ENCODE results near the gene TBC1D22B. TPM values are rescaled to one million over a fixed set of nuclear protein-coding genes. Genes with fewer than 3 reads are reported as not detected.
"Not testable (repeated sequence)": the region's sequence is repeated elsewhere in the genome, so short reads cannot be mapped to it uniquely, and the experiment has no call there.

TBC1D22B gene
- total and polyA plus RNA-seq, 2 donors (not counting 3 experiments of a cell fraction or from before 2014, with no cell fraction given), result 13.1 to 13.6 TPM

DNA sequence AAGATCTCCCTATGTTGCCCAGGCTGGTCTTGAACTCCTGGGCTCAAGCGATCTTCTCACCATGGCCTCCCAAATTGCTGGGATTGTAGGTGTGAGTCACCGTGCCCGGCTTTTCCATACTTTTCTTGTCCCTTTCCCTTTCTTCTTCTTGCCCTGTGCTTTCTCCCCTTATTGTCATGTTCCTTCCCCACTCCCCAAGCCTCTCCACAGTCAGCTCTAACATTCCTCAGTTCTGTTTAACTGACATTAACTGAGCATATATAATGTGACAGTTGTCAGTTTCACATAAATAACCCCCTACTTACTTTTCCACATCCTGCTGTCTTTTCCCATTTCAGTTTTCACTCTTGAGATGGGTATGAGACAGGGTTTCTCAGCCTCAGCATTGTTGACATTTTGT lies 86.7 kb downstream of the TBC1D22B start:
- Histone ChIP-seq H3K4me2 (ENCODE audit: insufficient read depth, low read length) (no peak overlapping the region), H3K27ac (ENCODE audit: insufficient read depth, low read depth, low read length) (no peak overlapping the region), H2AFZ (ENCODE audit: low read depth, low read length) (no peak overlapping the region), H3K9me3 (replicated peaks; ENCODE audit: control insufficient read depth, insufficient read depth, low read length) (no peaks in the 10 kb centered on the region), H3K4me1 (ENCODE audit: control insufficient read depth, extremely low read depth, insufficient read depth, low read length) (no peaks in the 10 kb centered on the region), H4K20me1 (replicated peaks; ENCODE audit: control insufficient read depth, extremely low read depth, insufficient read depth, low read length) (no peaks in the 10 kb centered on the region), H3K4me3 (replicated peaks in 1 of 3; ENCODE audit: insufficient read depth in 1 of 3, low read depth in 1 of 3, low read length in 3 of 3) (no peak overlapping the region), H3K36me3 (ENCODE audit: control insufficient read depth in 2 of 2, extremely low read depth in 1 of 2, insufficient read depth in 2 of 2, low read length in 2 of 2) (no peaks in the 10 kb centered on the region), H3K9me1 (replicated peaks; ENCODE audit: control insufficient read depth, extremely low read depth, insufficient read depth, low read length) (no peaks in the 10 kb centered on the region), H3K27me3 (ENCODE audit: control insufficient read depth in 2 of 2, insufficient read depth in 2 of 2, low read length in 2 of 2) (peaks cover 2 to 17% of the 10 kb centered on the region in 2 experiments), H3K9ac (replicated peaks; ENCODE audit: extremely low read depth, insufficient read depth, low read length) (no peak overlapping the region), H3K79me2 (ENCODE audit: control insufficient read depth, insufficient read depth, low read length) (no peaks in the 10 kb centered on the region)
- dilution Hi-C loops (cut with MboI; ENCODE audit: extremely low pct_ligation_motif_present, low sequenced_read_pairs), result no loop called here
- no TSS peak for BruUV-seq (replicated peaks)
- CTCF ChIA-PET, result interaction anchor here (2.6 kb wide), 1 partner anchor 19 kb away, joined by 10 read pairs; no protein-coding TSS in a partner anchor
- FAIRE-seq (no peak), DNase-seq (ENCODE audit: low read depth, low spot score) (no peak)
- TF ChIP-seq, protein P1, sequence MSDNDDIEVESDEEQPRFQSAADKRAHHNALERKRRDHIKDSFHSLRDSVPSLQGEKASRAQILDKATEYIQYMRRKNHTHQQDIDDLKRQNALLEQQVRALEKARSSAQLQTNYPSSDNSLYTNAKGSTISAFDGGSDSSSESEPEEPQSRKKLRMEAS (IDR thresholded peaks at IDR 0.05; ENCODE audit: insufficient read depth, insufficient read length), result no peak
- TF ChIP-seq EZH2 (IDR thresholded peaks at IDR 0.05; ENCODE audit: borderline replicate concordance, low read depth, low read length, severe bottlenecking), result no peak
- TF ChIP-seq FOS (IDR thresholded peaks at IDR 0.05; ENCODE audit: borderline replicate concordance, insufficient read depth, low read length), result no peak
- TF ChIP-seq, protein P2, sequence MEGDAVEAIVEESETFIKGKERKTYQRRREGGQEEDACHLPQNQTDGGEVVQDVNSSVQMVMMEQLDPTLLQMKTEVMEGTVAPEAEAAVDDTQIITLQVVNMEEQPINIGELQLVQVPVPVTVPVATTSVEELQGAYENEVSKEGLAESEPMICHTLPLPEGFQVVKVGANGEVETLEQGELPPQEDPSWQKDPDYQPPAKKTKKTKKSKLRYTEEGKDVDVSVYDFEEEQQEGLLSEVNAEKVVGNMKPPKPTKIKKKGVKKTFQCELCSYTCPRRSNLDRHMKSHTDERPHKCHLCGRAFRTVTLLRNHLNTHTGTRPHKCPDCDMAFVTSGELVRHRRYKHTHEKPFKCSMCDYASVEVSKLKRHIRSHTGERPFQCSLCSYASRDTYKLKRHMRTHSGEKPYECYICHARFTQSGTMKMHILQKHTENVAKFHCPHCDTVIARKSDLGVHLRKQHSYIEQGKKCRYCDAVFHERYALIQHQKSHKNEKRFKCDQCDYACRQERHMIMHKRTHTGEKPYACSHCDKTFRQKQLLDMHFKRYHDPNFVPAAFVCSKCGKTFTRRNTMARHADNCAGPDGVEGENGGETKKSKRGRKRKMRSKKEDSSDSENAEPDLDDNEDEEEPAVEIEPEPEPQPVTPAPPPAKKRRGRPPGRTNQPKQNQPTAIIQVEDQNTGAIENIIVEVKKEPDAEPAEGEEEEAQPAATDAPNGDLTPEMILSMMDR (IDR thresholded peaks at IDR 0.05; ENCODE audit: extremely low read depth in 1 of 2, insufficient read depth in 1 of 2, low read depth in 1 of 2, low read length in 2 of 2), result no peak
- no peak for TF ChIP-seq POLR2AphosphoS5 (IDR thresholded peaks at IDR 0.05; ENCODE audit: insufficient read depth, low read depth, low read length)
- TF ChIP-seq GATA2 (IDR thresholded peaks at IDR 0.05; ENCODE audit: insufficient read depth, insufficient read length, low read depth, low read length), result no peak
- intact Hi-C loops (cut with micrococcal nuclease), result no loop called here
- POLR2A ChIA-PET, result no interaction called here

DNA sequence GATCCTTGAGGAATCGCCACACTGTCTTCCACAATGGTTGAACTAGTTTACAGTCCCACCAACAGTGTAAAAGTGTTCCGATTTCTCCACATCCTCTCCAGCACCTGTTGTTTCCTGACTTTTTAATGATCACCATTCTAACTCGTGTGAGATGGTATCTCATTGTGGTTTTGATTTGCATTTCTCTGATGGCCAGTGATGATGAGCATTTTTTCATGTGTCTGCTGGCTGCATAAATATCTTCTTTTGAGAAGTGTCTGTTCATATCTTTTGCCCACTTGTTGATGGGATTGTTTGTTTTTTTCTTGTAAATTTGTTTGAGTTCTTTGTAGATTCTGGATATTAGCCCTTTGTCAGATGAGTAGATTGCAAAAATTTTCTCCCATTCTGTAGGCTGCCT lies 88.2 kb downstream of the TBC1D22B start:
- H3K36me3 ChIP-seq (ENCODE audit: control insufficient read depth in 2 of 2, extremely low read depth in 1 of 2, insufficient read depth in 2 of 2, low read length in 2 of 2); dilution Hi-C loops (cut with MboI; ENCODE audit: extremely low pct_ligation_motif_present, low sequenced_read_pairs); H3K4me2 ChIP-seq (ENCODE audit: insufficient read depth, low read length); FAIRE-seq; H4K20me1 ChIP-seq (replicated peaks; ENCODE audit: control insufficient read depth, extremely low read depth, insufficient read depth, low read length); H3K9ac ChIP-seq (replicated peaks; ENCODE audit: extremely low read depth, insufficient read depth, low read length); H3K79me2 ChIP-seq (ENCODE audit: control insufficient read depth, insufficient read depth, low read length); POLR2A ChIA-PET; H3K27ac ChIP-seq (ENCODE audit: insufficient read depth, low read depth, low read length); H2AFZ ChIP-seq (ENCODE audit: low read depth, low read length); DNase-seq (ENCODE audit: low read depth, low spot score); H3K4me3 ChIP-seq (replicated peaks in 1 of 3; ENCODE audit: insufficient read depth in 1 of 3, low read depth in 1 of 3, low read length in 3 of 3); intact Hi-C loops (cut with micrococcal nuclease); H3K4me1 ChIP-seq (ENCODE audit: control insufficient read depth, extremely low read depth, insufficient read depth, low read length); H3K9me1 ChIP-seq (replicated peaks; ENCODE audit: control insufficient read depth, extremely low read depth, insufficient read depth, low read length); CTCF ChIA-PET; BruUV-seq (replicated peaks); H3K9me3 ChIP-seq (replicated peaks; ENCODE audit: control insufficient read depth, insufficient read depth, low read length): not testable (repeated sequence)
- peaks cover 2 to 17% of the 10 kb centered on the region in 2 experiments for H3K27me3 ChIP-seq (ENCODE audit: control insufficient read depth in 2 of 2, insufficient read depth in 2 of 2, low read length in 2 of 2)

Data from endothelial cell of umbilical vein (primary cell).